HFF-Myc (cell line): Measurements from ENCODE around the gene DISP3.

ENCODE experiments used
- DNase-seq: peaks from one replicate; pipeline ENCODE4 v3.0.0-alpha.2; 2011; ENCODE audit warnings: low read depth; ENCODE audit errors: extremely low read depth
- H3K4me3 ChIP-seq: replicated peaks from 2 replicates; pipeline ENCODE4 v1.5.1; 2011; ENCODE audit warnings: low read depth, mild to moderate bottlenecking, control low read depth, low read length
- TF ChIP-seq, protein P1 (sequence below): IDR thresholded peaks from 2 replicates; pipeline ENCODE4 v1.5.1; 2012; ENCODE audit warnings: mild to moderate bottlenecking, low read depth, low read length, control low read depth; ENCODE audit errors: missing control alignments

DISP3 gene

DNA sequence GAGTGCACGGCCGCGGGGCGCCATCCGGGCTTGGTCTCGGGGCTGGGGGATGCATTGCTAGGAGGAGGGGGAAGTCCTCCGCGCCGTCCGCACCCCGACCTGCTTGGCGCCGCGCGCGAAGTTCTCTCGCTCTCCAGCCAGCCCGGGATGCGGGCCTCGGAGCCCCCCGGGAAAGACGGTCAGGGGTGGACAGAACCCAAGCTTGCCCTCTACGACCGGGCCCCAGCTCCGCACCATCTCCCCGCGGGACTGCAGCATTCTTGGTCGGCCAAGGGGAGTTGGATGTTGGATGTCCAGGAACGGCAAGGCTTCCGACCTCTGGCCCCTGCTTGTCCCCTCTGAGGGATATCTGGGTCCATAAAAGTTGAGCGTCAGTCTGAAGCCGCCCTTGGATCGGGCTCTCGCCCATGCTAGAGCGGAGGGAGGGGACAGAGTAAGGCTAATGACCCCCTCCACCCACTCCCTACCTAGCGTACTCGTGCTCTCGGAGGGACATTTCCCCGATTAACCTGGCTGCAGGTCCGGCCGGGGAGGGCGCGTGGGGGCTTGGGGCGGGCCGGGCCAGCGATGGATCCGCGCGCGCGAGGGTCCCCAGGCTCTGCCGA, 522 bp downstream of the DISP3 start:
- no peak for DNase-seq
- peak overlapping the region; percentile 44 for H3K4me3 ChIP-seq
- TF ChIP-seq, protein P1, sequence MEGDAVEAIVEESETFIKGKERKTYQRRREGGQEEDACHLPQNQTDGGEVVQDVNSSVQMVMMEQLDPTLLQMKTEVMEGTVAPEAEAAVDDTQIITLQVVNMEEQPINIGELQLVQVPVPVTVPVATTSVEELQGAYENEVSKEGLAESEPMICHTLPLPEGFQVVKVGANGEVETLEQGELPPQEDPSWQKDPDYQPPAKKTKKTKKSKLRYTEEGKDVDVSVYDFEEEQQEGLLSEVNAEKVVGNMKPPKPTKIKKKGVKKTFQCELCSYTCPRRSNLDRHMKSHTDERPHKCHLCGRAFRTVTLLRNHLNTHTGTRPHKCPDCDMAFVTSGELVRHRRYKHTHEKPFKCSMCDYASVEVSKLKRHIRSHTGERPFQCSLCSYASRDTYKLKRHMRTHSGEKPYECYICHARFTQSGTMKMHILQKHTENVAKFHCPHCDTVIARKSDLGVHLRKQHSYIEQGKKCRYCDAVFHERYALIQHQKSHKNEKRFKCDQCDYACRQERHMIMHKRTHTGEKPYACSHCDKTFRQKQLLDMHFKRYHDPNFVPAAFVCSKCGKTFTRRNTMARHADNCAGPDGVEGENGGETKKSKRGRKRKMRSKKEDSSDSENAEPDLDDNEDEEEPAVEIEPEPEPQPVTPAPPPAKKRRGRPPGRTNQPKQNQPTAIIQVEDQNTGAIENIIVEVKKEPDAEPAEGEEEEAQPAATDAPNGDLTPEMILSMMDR: no peak

DNA sequence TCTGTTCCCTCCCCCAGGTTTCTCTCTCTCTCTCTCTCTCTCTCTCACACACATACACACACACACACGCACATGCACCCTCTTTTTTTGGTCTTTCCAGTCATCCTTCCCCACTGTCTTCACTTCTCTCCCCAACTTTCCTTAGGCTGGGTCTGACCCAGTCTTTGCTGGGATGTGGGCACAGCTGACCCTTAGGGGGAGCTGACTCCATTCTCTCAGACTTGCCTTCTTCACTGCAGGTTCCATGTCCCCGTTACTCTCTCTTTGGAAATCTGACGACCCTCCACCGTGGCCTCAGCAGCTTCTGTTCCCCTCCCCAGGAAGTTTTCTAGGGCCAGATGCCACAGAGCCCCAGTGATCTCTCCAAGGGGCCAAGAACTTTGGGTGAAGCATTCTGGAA, 2.1 kb downstream of the DISP3 start:
- H3K4me3 ChIP-seq: no peak overlapping the region
- TF ChIP-seq, protein P1: no peak
- DNase-seq: no peak

DNA sequence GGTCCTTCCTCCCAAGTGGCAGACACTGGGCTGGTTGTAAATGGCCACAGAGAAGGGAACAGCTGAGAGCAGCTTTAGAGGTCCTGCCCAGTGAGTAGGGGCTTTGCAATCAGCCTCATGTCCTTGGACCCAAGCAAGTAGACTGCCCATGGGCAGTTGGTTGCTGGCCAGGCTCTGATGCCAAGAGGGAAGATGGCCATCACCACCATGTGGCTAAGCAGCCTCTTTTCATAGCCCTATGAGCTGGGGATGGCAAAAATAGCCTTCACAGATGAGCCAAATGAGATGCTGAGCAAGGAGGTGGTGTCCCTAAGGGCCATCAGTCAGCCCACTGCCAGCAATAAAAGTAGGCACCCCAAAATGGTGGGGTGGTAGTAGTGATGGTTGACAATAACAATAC, 3.2 kb downstream of the DISP3 start:
- no peak overlapping the region for H3K4me3 ChIP-seq
- TF ChIP-seq, protein P1: no peak
- DNase-seq: no peak

DNA sequence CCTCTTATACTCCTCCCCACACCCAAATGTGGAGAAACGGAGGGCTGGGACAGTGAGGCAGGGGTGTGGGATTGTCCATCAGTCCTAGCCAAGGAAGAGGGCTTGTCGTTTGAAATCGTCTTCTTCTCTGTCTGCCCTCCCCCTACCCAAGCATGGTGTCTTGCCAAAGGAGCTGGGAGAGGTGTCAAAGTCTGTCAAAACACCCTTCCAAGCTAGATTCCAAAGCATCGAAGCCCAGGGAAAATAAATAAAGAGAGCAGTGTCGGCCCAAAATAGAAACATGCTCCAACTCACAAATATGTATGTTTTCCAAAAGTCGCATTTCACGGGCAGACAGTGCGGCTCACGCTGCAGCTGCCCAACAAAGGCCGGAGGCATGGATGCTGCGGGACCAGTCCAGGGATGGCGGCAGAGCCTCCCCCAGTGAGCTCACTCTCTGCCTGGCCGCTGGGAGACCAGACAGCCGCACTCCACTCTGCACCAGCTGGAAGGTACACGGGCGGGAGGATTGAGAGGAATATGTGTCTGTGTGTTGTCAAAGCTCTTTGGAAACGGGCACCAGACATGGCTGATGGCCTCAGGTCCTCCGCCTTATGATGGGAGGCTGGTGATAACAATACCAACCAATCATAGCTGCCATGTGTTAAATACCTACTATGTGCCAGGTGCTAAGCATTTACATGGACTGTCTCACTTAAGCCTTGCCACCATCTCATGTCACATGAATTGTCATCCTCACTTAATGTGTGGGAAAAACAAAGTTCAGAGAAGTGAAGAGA, 3.9 kb downstream of the DISP3 start:
- no peak overlapping the region for H3K4me3 ChIP-seq
- TF ChIP-seq, protein P1: no peak
- no peak for DNase-seq

DNA sequence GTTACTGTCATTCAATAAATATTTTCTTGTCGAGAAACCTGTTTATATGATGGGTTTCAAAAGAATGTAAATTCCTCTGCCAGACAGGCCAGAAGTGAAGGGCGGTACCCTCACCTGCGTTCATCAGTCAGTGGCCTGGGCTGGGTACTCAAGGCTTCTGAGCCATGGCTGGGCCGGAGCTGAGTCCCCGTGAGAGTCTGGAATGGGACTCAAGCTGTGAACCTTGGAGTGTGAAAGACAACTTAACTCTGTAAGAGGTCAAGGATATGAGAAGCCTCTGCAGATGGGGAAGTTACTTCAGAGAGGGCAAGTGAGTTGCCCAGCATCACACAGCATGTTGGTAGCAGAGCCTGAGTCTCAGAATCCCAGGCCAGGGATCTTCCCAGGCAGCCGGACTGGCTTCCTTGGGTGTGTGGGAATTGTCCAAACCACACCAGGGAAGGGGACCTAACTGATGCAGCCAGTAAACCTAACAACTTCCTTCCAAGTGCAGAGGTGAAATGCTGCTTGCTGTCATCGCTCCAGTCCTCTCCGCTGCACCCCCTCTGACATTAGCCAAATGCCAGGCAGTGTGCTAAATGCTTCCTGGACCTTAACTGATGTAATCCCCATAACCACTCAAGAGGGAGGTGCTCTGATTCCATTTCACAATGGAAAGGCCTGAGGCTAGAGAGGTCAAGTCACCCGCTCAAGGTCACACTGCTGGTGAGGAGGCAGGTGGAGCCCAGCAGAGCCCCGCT, 4.8 kb downstream of the DISP3 start:
- TF ChIP-seq, protein P1: no peak
- H3K4me3 ChIP-seq: no peak overlapping the region
- no peak for DNase-seq

DNA sequence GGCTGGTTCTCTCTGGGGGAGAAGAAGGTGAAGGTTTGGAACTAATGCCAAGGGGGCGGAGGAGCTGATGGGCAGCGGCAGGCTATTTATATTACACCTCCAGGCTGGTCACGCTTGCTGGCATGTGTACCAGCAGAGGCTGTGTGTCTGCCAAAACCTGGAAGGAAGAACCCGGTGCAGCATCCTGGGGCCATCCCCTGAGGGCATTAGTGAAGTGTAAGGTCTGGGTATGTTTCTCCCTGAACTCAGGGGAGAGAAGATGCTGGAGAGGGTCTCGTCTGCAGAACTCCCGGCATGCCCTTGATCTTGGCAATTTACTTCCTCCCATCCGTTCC, 5.3 kb downstream of the DISP3 start:
- TF ChIP-seq, protein P1: no peak
- H3K4me3 ChIP-seq: no peak overlapping the region
- no peak for DNase-seq
